Sciatic nerve (tissue), 2 donors: Measurements from ENCODE around the gene PLD4. TPM values are rescaled to one million over a fixed set of nuclear protein-coding genes. Genes with fewer than 3 reads are reported as not detected.

Experiments used
- ATAC-seq: fragments of 200-7000 bp; cut with Tn5 transposase; one replicate; pipeline ENCODE4 v1.9.1; 2020; ENCODE audit warnings: mild to moderate bottlenecking, moderate library complexity
- DNase-seq: peaks from one replicate; pipeline ENCODE4 v3.0.0-alpha.2; 2020; ENCODE audit warnings: low spot score
- intact Hi-C: fragments of 100-400 bp; cut with DNase I; formaldehyde crosslinking; loops from one replicate; pipeline ENCODE4 v1.14.2; 2022
- total RNA-seq: library from RNA; stranded (reverse); fragmentation: NEBNext Ultra II Directional; extraction: Animal tissue kit (Norgen Biotek cat#: 25700); gene quantifications from one replicate; pipeline ENCODE4 v1.2.1, GENCODE V29; 2021
- donor health status: DM: no; HTN: no; CAD: no.
- donor health status: DM: no; HTN: no; CAD: no.

PLD4 gene
- total RNA-seq, 1 donor from 2014 or later: 7.0 TPM

GRCh38 chr14:104923640-104924420 is 849 bp upstream of the PLD4 start:
- no peak for DNase-seq
- intact Hi-C loops: no loop called here
- no peak for ATAC-seq

GRCh38 chr14:104925214-104925854 is 655 bp downstream of the PLD4 start:
- intact Hi-C loops: no loop called here
- DNase-seq (no peak), ATAC-seq (no peak)

- no peak for DNase-seq
- ATAC-seq: no peak
- intact Hi-C loops: no loop called here
Measured at GRCh38 chr14:104925855-104926609, 1.4 kb downstream of the PLD4 start.

- no peak for DNase-seq
- intact Hi-C loops: no loop called here
Measured at GRCh38 chr14:104926619-104927431, 2.1 kb downstream of the PLD4 start.

GRCh38 chr14:104927432-104927816 is 2.7 kb downstream of the PLD4 start:
- no peak for ATAC-seq
- intact Hi-C loops: no loop called here
- DNase-seq: no peak

More at GRCh38 chr14:104926619-104927431, 2.1 kb downstream of the PLD4 start:
- no peak for ATAC-seq

- DNase-seq (no peak), ATAC-seq (no peak)
- intact Hi-C loops: no loop called here
Measured at GRCh38 chr14:104927901-104928300, 3.2 kb downstream of the PLD4 start.

- intact Hi-C loops: no loop called here
- ATAC-seq (no peak), DNase-seq (no peak)
Measured at GRCh38 chr14:104928391-104929133, 3.9 kb downstream of the PLD4 start.

- intact Hi-C loops: no loop called here
- no peak for ATAC-seq
- no peak for DNase-seq
Measured at GRCh38 chr14:104929268-104930230, 4.9 kb downstream of the PLD4 start.

- ATAC-seq: no peak
Measured at GRCh38 chr14:104930526-104931303, 6.0 kb downstream of the PLD4 start.

GRCh38 chr14:104931304-104931770 is 6.7 kb downstream of the PLD4 start:
- intact Hi-C loops: no loop called here

More at GRCh38 chr14:104930526-104931303, 6.0 kb downstream of the PLD4 start:
- DNase-seq: peak; percentile 39
- intact Hi-C loops: no loop called here

GRCh38 chr14:104931771-104932675 is 7.3 kb downstream of the PLD4 start:
- ATAC-seq: peak; percentile 4
- intact Hi-C loops: no loop called here
- peak; percentile 60 for DNase-seq

More at GRCh38 chr14:104931304-104931770, 6.7 kb downstream of the PLD4 start:
- peak; percentile 52 for DNase-seq
- ATAC-seq: no peak

- ATAC-seq (peak; percentile 87), DNase-seq (peak; percentile 95)
- intact Hi-C loops: no loop called here
Measured at GRCh38 chr14:104932676-104933631, 8.3 kb downstream of the PLD4 start.

- DNase-seq (peak; percentile 59), ATAC-seq (no peak)
- intact Hi-C loops: no loop called here
Measured at GRCh38 chr14:104933746-104934733, 9.4 kb downstream of the PLD4 start.
